Left lobe of liver (tissue), 2 donors: ENCODE data around the gene MIDN. TPM values are rescaled to one million over a fixed set of nuclear protein-coding genes. Genes with fewer than 3 reads are reported as not detected.

ENCODE experiments used
- ATAC-seq: fragments of 200-7000 bp; cut with Tn5 transposase; one replicate; pipeline ENCODE4 v1.9.1; 2020; ENCODE audit warnings: mild to moderate bottlenecking, moderate library complexity
- DNase-seq: peaks from one replicate; pipeline ENCODE4 v3.0.0-alpha.2; 2020; ENCODE audit warnings: low spot score
- total RNA-seq: library from RNA; stranded (reverse); gene quantifications from one replicate; pipeline ENCODE4 v1.2.1, GENCODE V29; 2021
- donor health status: DM: no; HTN: no; CAD: no; lungs with moderate emphysema.
- donor health status: DM: no; HTN: yes; CAD: no.

The MIDN gene
- total RNA-seq, 1 donor from 2014 or later, result 51.7 TPM

DNA sequence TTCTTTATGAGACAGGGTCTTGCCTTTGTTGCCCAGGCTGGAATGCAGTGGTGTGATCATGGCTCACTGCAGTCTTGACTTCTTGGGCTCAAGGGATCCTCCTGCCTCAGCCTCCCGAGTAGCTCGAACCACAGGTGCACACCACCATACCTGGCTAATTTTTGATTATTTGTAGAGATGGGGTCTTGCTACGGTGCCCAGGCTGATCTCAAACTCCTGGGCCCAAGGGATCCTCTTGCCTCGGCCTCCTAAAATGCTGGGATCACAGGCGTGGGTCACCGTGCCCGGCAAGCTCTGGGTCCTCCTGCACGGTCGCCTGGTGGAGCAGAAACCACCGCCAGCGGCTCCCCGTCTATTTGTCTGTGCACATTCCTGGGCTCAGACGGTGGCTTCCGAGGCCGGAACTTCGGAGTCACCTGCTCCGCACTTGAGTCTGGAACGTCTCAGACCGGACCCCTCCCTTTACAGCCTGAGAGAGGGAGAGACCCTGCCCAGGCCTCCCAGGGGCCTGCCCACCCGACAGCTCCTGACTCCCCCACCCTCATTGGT, 59.4 kb downstream of the MIDN start:
- no peak for ATAC-seq
- DNase-seq, result no peak

DNA sequence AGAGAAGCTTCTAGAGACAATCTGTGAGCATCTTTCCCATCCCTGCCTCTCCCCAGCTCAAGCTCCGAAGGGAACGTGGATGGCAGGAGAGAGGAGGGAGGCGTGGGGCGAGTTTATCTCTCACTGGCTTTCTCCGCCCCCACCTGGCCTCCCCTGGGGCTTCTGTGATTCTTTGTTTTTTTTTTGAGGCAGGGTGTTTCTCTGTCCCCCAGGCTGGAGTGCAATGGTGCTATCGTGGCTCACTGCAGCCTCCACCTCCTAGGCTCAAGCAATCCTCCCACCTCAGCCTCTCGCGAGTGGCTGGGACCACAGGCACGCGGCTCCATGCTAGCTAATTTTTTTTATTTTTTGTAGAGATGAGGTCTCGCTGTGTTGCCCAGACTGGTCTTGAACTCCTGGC, 60.3 kb downstream of the MIDN start:
- DNase-seq (no peak), ATAC-seq (no peak)

Other genes starting within 250 kb of the MIDN start
- not detected for gene GRIN3B, start 248.2 kb upstream of the MIDN start, total RNA-seq
- gene TMEM259, start 227.5 kb upstream of the MIDN start, total RNA-seq, result 117 TPM
- gene RNU6-2, start 227.1 kb upstream of the MIDN start, total RNA-seq, result not detected
- 23.2 TPM for gene CNN2, start 222.0 kb upstream of the MIDN start, total RNA-seq
- 10.4 TPM for gene ABCA7, start 208.5 kb upstream of the MIDN start, total RNA-seq
- 5.1 TPM for gene ARHGAP45, start 181.4 kb upstream of the MIDN start, total RNA-seq
- gene POLR2E, start 153.2 kb upstream of the MIDN start, total RNA-seq, result 143 TPM
- gene GPX4, start 144.6 kb upstream of the MIDN start, total RNA-seq, result 247 TPM
- 22.6 TPM for gene SBNO2, start 74.3 kb upstream of the MIDN start, total RNA-seq
- 33.1 TPM for gene STK11, start 42.8 kb upstream of the MIDN start, total RNA-seq
- gene CBARP, start 10.6 kb upstream of the MIDN start, total RNA-seq, result 0.38 TPM
- 282 TPM for gene ATP5F1D, start 6.8 kb upstream of the MIDN start, total RNA-seq
- 125 TPM for gene CIRBP, start 20.7 kb downstream of the MIDN start, total RNA-seq
- gene FAM174C, start 26.9 kb downstream of the MIDN start, total RNA-seq, result 48.0 TPM
- gene EFNA2, start 37.3 kb downstream of the MIDN start, total RNA-seq, result 8.6 TPM
- gene NDUFS7, start 135.3 kb downstream of the MIDN start, total RNA-seq, result 105 TPM
- gene GAMT, start 153.0 kb downstream of the MIDN start, total RNA-seq, result 214 TPM
- gene DAZAP1, start 159.0 kb downstream of the MIDN start, total RNA-seq, result 48.1 TPM
- gene RPS15, start 189.8 kb downstream of the MIDN start, total RNA-seq, result 410 TPM
- gene APC2, start 201.5 kb downstream of the MIDN start, total RNA-seq, result 0.13 TPM
- gene C19orf25, start 230.6 kb downstream of the MIDN start, total RNA-seq, result 19.2 TPM
- gene PCSK4, start 241.8 kb downstream of the MIDN start, total RNA-seq, result 4.8 TPM
- gene REEP6, start 242.6 kb downstream of the MIDN start, total RNA-seq, result 118 TPM